GM23248 (cell line): Measurements from ENCODE around the gene FGD2. TPM values are rescaled to one million over a fixed set of nuclear protein-coding genes. Genes with fewer than 3 reads are reported as not detected.

Experiments
- DNase-seq: peaks from one replicate; pipeline ENCODE4 v3.0.0-alpha.2; 2015
- H2AFZ ChIP-seq: fragments of 200-600 bp; sonication (generic); 2 replicates; pipeline ENCODE4 v1.6.1; 2016; ENCODE audit warnings: antibody characterized with exemption
- H3F3A ChIP-seq: fragments of 200-600 bp; sonication (generic); 2 replicates; pipeline ENCODE4 v1.6.1; 2016; ENCODE audit warnings: mild to moderate bottlenecking, antibody characterized with exemption, mixed run types; ENCODE audit not compliant: insufficient read depth
- H3K27ac ChIP-seq: fragments of 200-600 bp; sonication (generic); 2 replicates; pipeline ENCODE4 v1.5.1; 2016; ENCODE audit warnings: mild to moderate bottlenecking
- H3K27me3 ChIP-seq: fragments of 200-600 bp; sonication (generic); replicated peaks from 2 replicates; pipeline ENCODE4 v1.6.1; 2016; ENCODE audit warnings: mild to moderate bottlenecking; ENCODE audit not compliant: insufficient read depth
- H3K36me3 ChIP-seq: fragments of 200-600 bp; sonication (generic); 2 replicates; pipeline ENCODE4 v1.6.1; 2016; ENCODE audit warnings: low read depth, mild to moderate bottlenecking
- H3K4me1 ChIP-seq: fragments of 200-600 bp; sonication (generic); 2 replicates; pipeline ENCODE4 v1.6.1; 2016; ENCODE audit warnings: mild to moderate bottlenecking; ENCODE audit not compliant: insufficient read depth
- H3K4me2 ChIP-seq: fragments of 200-600 bp; sonication (generic); one replicate; pipeline ENCODE4 v1.6.1; 2016; ENCODE audit warnings: mild to moderate bottlenecking; ENCODE audit not compliant: unreplicated experiment
- H3K4me3 ChIP-seq: fragments of 200-600 bp; sonication (generic); 2 replicates; pipeline ENCODE4 v1.5.1; 2016; ENCODE audit warnings: mild to moderate bottlenecking
- H3K79me2 ChIP-seq: fragments of 200-600 bp; sonication (generic); 2 replicates; pipeline ENCODE4 v1.6.1; 2016; ENCODE audit warnings: mild to moderate bottlenecking; ENCODE audit not compliant: insufficient read depth
- H3K9ac ChIP-seq: fragments of 200-600 bp; sonication (generic); 2 replicates; pipeline ENCODE4 v1.6.1; 2016; ENCODE audit warnings: mild to moderate bottlenecking
- H3K9me2 ChIP-seq: fragments of 200-600 bp; sonication (generic); 2 replicates; pipeline ENCODE4 v1.6.1; 2016; ENCODE audit warnings: mixed run types, mild to moderate bottlenecking, moderate library complexity; ENCODE audit not compliant: insufficient read depth
- H3K9me3 ChIP-seq: fragments of 200-600 bp; sonication (generic); one replicate; pipeline ENCODE4 v1.6.1; 2017; ENCODE audit warnings: low read depth
- H4K20me1 ChIP-seq: fragments of 200-600 bp; sonication (generic); 2 replicates; pipeline ENCODE4 v1.6.0; 2016; ENCODE audit not compliant: insufficient read depth
- EZH2 ChIP-seq: fragments of 200-600 bp; sonication (generic); IDR thresholded peaks from 2 replicates; pipeline ENCODE4 v1.6.1; 2018; ENCODE audit warnings: antibody characterized with exemption, mild to moderate bottlenecking; ENCODE audit not compliant: insufficient read depth, poor library complexity, severe bottlenecking
- EZH2phosphoT487 ChIP-seq: fragments of 200-600 bp; sonication (generic); IDR thresholded peaks from 2 replicates; pipeline ENCODE4 v1.6.1; 2018; ENCODE audit warnings: antibody characterized with exemption, moderate library complexity, mild to moderate bottlenecking, low read depth; ENCODE audit not compliant: insufficient read depth
- WGBS, 2 experiments: methylation state at CpG; one replicate each; pipeline ENCODE4 v1.1.6; 2015 to 2017; ENCODE audit warnings: low lambda C conversion rate in 2 of 2, low coverage in 1 of 2; ENCODE audit errors: missing lambda C conversion rate in 2 of 2; 5-methylcytosine and 5-hydroxymethylcytosine counted together
- in situ Hi-C: fragments of 300-500 bp; cut with MboI; formaldehyde crosslinking; loops from 2 replicates; pipeline ENCODE4 v1.15.0; 2020
- polyA plus RNA-seq: library from polyadenylated mRNA; unstranded; fragments of >200 nt; fragmentation: Nextera tagmentation; extraction: Ambion mirVana; gene quantifications from 2 replicates; pipeline ENCODE4 v1.2.1, GENCODE V29; 2016
- total RNA-seq: library from RNA; depleted of rRNA; stranded (reverse); fragments of >200 nt; shearing (Covaris generic); gene quantifications from 2 replicates; pipeline ENCODE4 v1.2.3, GENCODE V29; 2014

FGD2 gene
- total and polyA plus RNA-seq, 2 experiments from 2014 or later: not detected

GRCh38 chr6:36975231-36976006 is 30.0 kb upstream of the FGD2 start:
- Histone ChIP-seq H3K27me3 (no peaks in the 10 kb centered on the region), H3K36me3 (peaks cover 66% of the 10 kb centered on the region), H3K4me2 (no peak overlapping the region), H3K9me3 (no peaks in the 10 kb centered on the region), H3F3A (peaks cover 20% of the 10 kb centered on the region), H3K9me2 (no peaks in the 10 kb centered on the region), H2AFZ (no peak overlapping the region), H3K4me1 (peaks cover 10% of the 10 kb centered on the region), H3K9ac (no peak overlapping the region), H3K27ac (no peak overlapping the region), H3K79me2 (peaks cover 87% of the 10 kb centered on the region), H3K4me3 (no peak overlapping the region), H4K20me1 (no peaks in the 10 kb centered on the region)
- no peak for DNase-seq
- in situ Hi-C loops: no loop called here
- WGBS, 2 experiments: 97 to 98% methylated on average over 7 of the region's 7 CpGs
- no peak for TF ChIP-seq EZH2phosphoT487
- TF ChIP-seq EZH2: no peak

- TF ChIP-seq EZH2phosphoT487 (no peak), EZH2 (no peak)
- DNase-seq: no peak
- Histone ChIP-seq H3K4me2 (no peak overlapping the region), H2AFZ (no peak overlapping the region), H4K20me1 (no peaks in the 10 kb centered on the region), H3K9ac (no peak overlapping the region), H3K36me3 (peaks cover 66% of the 10 kb centered on the region), H3K4me1 (peaks cover 10% of the 10 kb centered on the region), H3K4me3 (no peak overlapping the region), H3K27ac (no peak overlapping the region), H3K27me3 (no peaks in the 10 kb centered on the region), H3K79me2 (peaks cover 92% of the 10 kb centered on the region), H3K9me3 (no peaks in the 10 kb centered on the region), H3K9me2 (no peaks in the 10 kb centered on the region), H3F3A (peaks cover 19% of the 10 kb centered on the region)
- 97 to 99% methylated on average over 4 of the region's 4 CpGs for WGBS, 2 experiments
- in situ Hi-C loops: no loop called here
Measured at GRCh38 chr6:36976007-36976264, 29.5 kb upstream of the FGD2 start.

GRCh38 chr6:36976509-36976908 is 28.9 kb upstream of the FGD2 start:
- no peak for DNase-seq
- H3K4me1 ChIP-seq: peaks cover 11% of the 10 kb centered on the region
- no peak overlapping the region for H2AFZ ChIP-seq
- in situ Hi-C loops: no loop called here
- H3K4me3 ChIP-seq: no peak overlapping the region
- TF ChIP-seq EZH2: no peak
- no peak for TF ChIP-seq EZH2phosphoT487
- H3K9me2 ChIP-seq: no peaks in the 10 kb centered on the region
- H3K79me2 ChIP-seq: peaks cover 98% of the 10 kb centered on the region
- no peaks in the 10 kb centered on the region for H3K9me3 ChIP-seq
- H3K9ac ChIP-seq: no peak overlapping the region
- H4K20me1 ChIP-seq: no peaks in the 10 kb centered on the region
- peaks cover 17% of the 10 kb centered on the region for H3F3A ChIP-seq
- H3K36me3 ChIP-seq: peaks cover 66% of the 10 kb centered on the region
- H3K27me3 ChIP-seq: no peaks in the 10 kb centered on the region
- no peak overlapping the region for H3K27ac ChIP-seq
- WGBS, 2 experiments: 79 to 82% methylated on average over 7 of the region's 7 CpGs
- H3K4me2 ChIP-seq: no peak overlapping the region

- H3K27me3 ChIP-seq: no peaks in the 10 kb centered on the region
- H3K4me1 ChIP-seq: peaks cover 15% of the 10 kb centered on the region
- no peak overlapping the region for H3K27ac ChIP-seq
- no peaks in the 10 kb centered on the region for H3K9me3 ChIP-seq
- in situ Hi-C loops: no loop called here
- DNase-seq: no peak
- H3K9ac ChIP-seq: no peak overlapping the region
- peaks cover 17% of the 10 kb centered on the region for H3F3A ChIP-seq
- H3K36me3 ChIP-seq: peaks cover 61% of the 10 kb centered on the region
- no peak overlapping the region for H3K4me3 ChIP-seq
- H4K20me1 ChIP-seq: no peaks in the 10 kb centered on the region
- H3K4me2 ChIP-seq: no peak overlapping the region
- H3K79me2 ChIP-seq: peaks cover 98% of the 10 kb centered on the region
- H3K9me2 ChIP-seq: no peaks in the 10 kb centered on the region
- TF ChIP-seq EZH2phosphoT487 (no peak), EZH2 (no peak)
- 90 to 92% methylated on average over 6 of the region's 6 CpGs for WGBS, 2 experiments
- H2AFZ ChIP-seq: no peak overlapping the region
Measured at GRCh38 chr6:36976931-36977330, 28.5 kb upstream of the FGD2 start.
